Measurements from ENCODE around the gene ADGRV1.

ADGRV1 gene

DNA sequence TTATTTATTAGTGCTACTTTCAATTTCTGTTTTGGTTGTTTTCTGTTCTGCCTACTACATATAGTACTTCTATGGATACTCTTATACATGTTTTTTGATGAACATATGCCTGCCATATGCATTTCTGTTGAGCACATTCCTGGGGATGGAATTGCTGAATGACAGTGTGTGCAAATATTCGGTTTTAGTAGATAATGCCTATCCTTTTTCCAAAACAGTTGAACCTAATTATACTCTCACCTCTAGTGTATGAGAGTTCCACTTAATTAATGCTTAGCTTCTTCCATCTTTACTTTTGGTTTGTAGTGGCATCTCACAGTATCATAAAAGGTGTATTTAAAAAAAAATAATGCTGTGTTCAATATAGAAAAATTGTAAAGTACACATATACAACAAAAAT lies 96.8 kb downstream of the ADGRV1 start:
- Histone ChIP-seq H3K9me2 (replicated peaks; ENCODE audit: low read depth, low read length) (no peaks in the 10 kb centered on the region), H3K4me2 (ENCODE audit: low read depth, low read length, poor library complexity, severe bottlenecking) (no peak overlapping the region), H3K27me3 (ENCODE audit: insufficient read depth, low read length, poor library complexity, severe bottlenecking) (no peaks in the 10 kb centered on the region), H3K9ac (ENCODE audit: low read depth, low read length, poor library complexity, severe bottlenecking) (no peak overlapping the region), H3K9me3 (ENCODE audit: insufficient read depth, low read depth, low read length) (no peaks in the 10 kb centered on the region), H3F3A (ENCODE audit: low read depth) (no peaks in the 10 kb centered on the region), H3K79me2 (ENCODE audit: insufficient read depth, low read length) (no peaks in the 10 kb centered on the region), H3K36me3 (ENCODE audit: insufficient read depth, low read length) (no peaks in the 10 kb centered on the region), H3K4me3 (ENCODE audit: low read length, poor library complexity, severe bottlenecking) (no peak overlapping the region), H2AFZ (ENCODE audit: low read length) (no peak overlapping the region), H4K20me1 (ENCODE audit: insufficient read depth, low read length, poor library complexity, severe bottlenecking) (no peaks in the 10 kb centered on the region), H3K4me1 (ENCODE audit: insufficient read depth, low read length, poor library complexity, severe bottlenecking) (no peaks in the 10 kb centered on the region)
- TF ChIP-seq CTCF (conservative IDR thresholded peaks at IDR 0.05; ENCODE audit: low read length) (no peak), EZH2phosphoT487 (IDR thresholded peaks at IDR 0.05; ENCODE audit: borderline replicate concordance) (no peak)

DNA sequence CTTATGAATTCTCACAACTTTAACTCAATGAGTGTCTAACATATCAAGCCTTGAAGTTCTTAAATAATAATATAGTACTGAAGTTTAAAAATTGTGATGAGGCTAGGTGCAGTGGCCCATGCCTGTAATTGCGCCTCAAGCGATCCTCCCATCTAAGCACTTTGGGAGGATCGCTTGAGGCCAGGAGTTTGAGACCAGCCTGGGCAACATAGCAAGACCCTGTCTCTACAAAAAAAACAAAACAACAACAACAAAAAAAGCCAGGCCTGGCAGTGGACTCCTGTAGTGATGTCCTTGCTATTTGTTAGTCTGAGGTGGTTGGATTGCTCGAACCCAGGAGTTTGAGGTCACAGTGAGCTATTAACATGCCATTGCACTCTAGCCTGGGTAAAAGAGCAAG lies 98.4 kb downstream of the ADGRV1 start:
- Histone ChIP-seq H3K9me2 (replicated peaks; ENCODE audit: low read depth, low read length) (no peaks in the 10 kb centered on the region), H3K79me2 (ENCODE audit: insufficient read depth, low read length) (no peaks in the 10 kb centered on the region), H3K4me3 (ENCODE audit: low read length, poor library complexity, severe bottlenecking) (no peak overlapping the region), H3K4me1 (ENCODE audit: insufficient read depth, low read length, poor library complexity, severe bottlenecking) (no peaks in the 10 kb centered on the region), H3F3A (ENCODE audit: low read depth) (no peaks in the 10 kb centered on the region), H3K9ac (ENCODE audit: low read depth, low read length, poor library complexity, severe bottlenecking) (no peak overlapping the region), H2AFZ (ENCODE audit: low read length) (no peak overlapping the region), H3K27me3 (ENCODE audit: insufficient read depth, low read length, poor library complexity, severe bottlenecking) (no peaks in the 10 kb centered on the region), H3K9me3 (ENCODE audit: insufficient read depth, low read depth, low read length) (no peaks in the 10 kb centered on the region), H4K20me1 (ENCODE audit: insufficient read depth, low read length, poor library complexity, severe bottlenecking) (no peaks in the 10 kb centered on the region), H3K4me2 (ENCODE audit: low read depth, low read length, poor library complexity, severe bottlenecking) (no peak overlapping the region), H3K36me3 (ENCODE audit: insufficient read depth, low read length) (no peaks in the 10 kb centered on the region)
- TF ChIP-seq EZH2phosphoT487 (IDR thresholded peaks at IDR 0.05; ENCODE audit: borderline replicate concordance) (no peak), CTCF (conservative IDR thresholded peaks at IDR 0.05; ENCODE audit: low read length) (no peak)

DNA sequence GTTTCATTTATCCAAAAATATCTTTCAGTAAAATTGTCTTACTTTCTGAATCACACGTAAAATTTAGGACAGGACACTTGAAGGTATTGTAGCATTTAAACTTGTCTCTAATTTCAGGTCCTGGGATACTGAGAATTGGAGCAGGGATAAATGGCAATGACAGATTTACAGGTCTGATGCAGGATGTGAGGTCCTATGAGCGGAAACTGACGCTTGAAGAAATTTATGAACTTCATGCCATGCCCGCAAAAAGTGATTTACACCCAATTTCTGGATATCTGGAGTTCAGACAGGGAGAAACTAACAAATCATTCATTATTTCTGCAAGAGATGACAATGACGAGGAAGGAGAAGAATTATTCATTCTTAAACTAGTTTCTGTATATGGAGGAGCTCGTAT lies 99.2 kb downstream of the ADGRV1 start:
- Histone ChIP-seq H2AFZ (ENCODE audit: low read length) (no peak overlapping the region), H3K9ac (ENCODE audit: low read depth, low read length, poor library complexity, severe bottlenecking) (no peak overlapping the region), H3K36me3 (ENCODE audit: insufficient read depth, low read length) (no peaks in the 10 kb centered on the region), H3K4me3 (ENCODE audit: low read length, poor library complexity, severe bottlenecking) (no peak overlapping the region), H3F3A (ENCODE audit: low read depth) (no peaks in the 10 kb centered on the region), H4K20me1 (ENCODE audit: insufficient read depth, low read length, poor library complexity, severe bottlenecking) (no peaks in the 10 kb centered on the region), H3K9me3 (ENCODE audit: insufficient read depth, low read depth, low read length) (no peaks in the 10 kb centered on the region), H3K27me3 (ENCODE audit: insufficient read depth, low read length, poor library complexity, severe bottlenecking) (no peaks in the 10 kb centered on the region), H3K9me2 (replicated peaks; ENCODE audit: low read depth, low read length) (no peaks in the 10 kb centered on the region), H3K4me1 (ENCODE audit: insufficient read depth, low read length, poor library complexity, severe bottlenecking) (no peaks in the 10 kb centered on the region), H3K79me2 (ENCODE audit: insufficient read depth, low read length) (no peaks in the 10 kb centered on the region), H3K4me2 (ENCODE audit: low read depth, low read length, poor library complexity, severe bottlenecking) (no peak overlapping the region)
- TF ChIP-seq EZH2phosphoT487 (IDR thresholded peaks at IDR 0.05; ENCODE audit: borderline replicate concordance) = no peak
- no peak for TF ChIP-seq CTCF (conservative IDR thresholded peaks at IDR 0.05; ENCODE audit: low read length)

All from Loucy (cell line).